Liver (tissue), 3 donors: Measurements from ENCODE around the gene SHBG.

Source experiments
- CTCF ChIP-seq: fragments of 150-350 bp; IDR thresholded peaks from 2 replicates; pipeline ENCODE4 v1.5.1; 2017; ENCODE audit warnings: improper control_type of control experiment, low read depth, low read length; ENCODE audit not compliant: missing input control
- EGR1 ChIP-seq, 2 donors: IDR thresholded peaks; 2 replicates each; pipeline ENCODE4 v1.6.1; 2016 to 2018; ENCODE audit warnings: antibody characterized with exemption in 2 of 2, low read depth in 2 of 2
- JUND ChIP-seq, 2 donors: IDR thresholded peaks; 2 replicates each; pipeline ENCODE4 v1.6.1; 2016; ENCODE audit warnings: antibody characterized with exemption in 2 of 2
- MAX ChIP-seq: IDR thresholded peaks from 2 replicates; pipeline ENCODE4 v1.6.1; 2016; ENCODE audit warnings: antibody characterized with exemption
- REST ChIP-seq: IDR thresholded peaks from 2 replicates; pipeline ENCODE4 v1.6.1; 2016; ENCODE audit warnings: antibody characterized with exemption, mild to moderate bottlenecking
- SP1 ChIP-seq: IDR thresholded peaks from 2 replicates; pipeline ENCODE4 v1.6.1; 2018; ENCODE audit warnings: antibody characterized with exemption, mild to moderate bottlenecking
- ZBTB33 ChIP-seq: IDR thresholded peaks from 2 replicates; pipeline ENCODE4 v1.6.1; 2016; ENCODE audit warnings: antibody characterized with exemption
- donor health status: healthy.
- donor health status: healthy.

GRCh38 chr17:7633093-7633492 lies 3.2 kb downstream of the SHBG start:
- TF ChIP-seq MAX (no peak), EGR1 (IDR thresholded peaks at IDR 0.05; ENCODE audit: low read depth in 2 of 2) (no peak), CTCF (peak; percentile 29), REST (no peak), JUND (IDR thresholded peaks at IDR 0.05) (no peak), ZBTB33 (no peak), SP1 (peak; percentile 57)
